ENCODE results near the gene TMEM260.
"Not testable (repeated sequence)": the region's sequence is repeated elsewhere in the genome, so short reads cannot be mapped to it uniquely, and the experiment has no call there.

Gene TMEM260

GRCh38 chr14:56676042-56676441 is 96.4 kb downstream of the TMEM260 start:
- no peak for DNase-seq (ENCODE audit: low read depth in 2 of 2)

GRCh38 chr14:56678838-56679237 is 99.2 kb downstream of the TMEM260 start:
- DNase-seq (ENCODE audit: low read depth in 2 of 2) = no peak

- no peak for DNase-seq (ENCODE audit: low read depth in 2 of 2)
Measured at GRCh38 chr14:56686416-56686815, 106.8 kb downstream of the TMEM260 start.

GRCh38 chr14:56687123-56687522 is 107.5 kb downstream of the TMEM260 start:
- no peak for DNase-seq (ENCODE audit: low read depth in 2 of 2)

GRCh38 chr14:56694609-56695008 is 115.0 kb downstream of the TMEM260 start:
- no peak for DNase-seq (ENCODE audit: low read depth in 2 of 2)

GRCh38 chr14:56695216-56695615 is 115.6 kb downstream of the TMEM260 start:
- not testable (repeated sequence) for DNase-seq (ENCODE audit: low read depth in 2 of 2)

Data from stimulated activated CD4-positive, alpha-beta T cell treated with anti-CD3 and anti-CD28 coated beads, Interleukin-12 subunit alpha, Interleukin-12 subunit beta, amount 100 ng/mL, for 24 hours (primary cell).